Ishikawa (cell line): Measurements from ENCODE around the gene TTC13.

Experiments used
- REST ChIP-seq: IDR thresholded peaks from 2 replicates; pipeline ENCODE4 v1.6.1; 2012; ENCODE audit warnings: low read depth, mild to moderate bottlenecking
- TCF12 ChIP-seq: IDR thresholded peaks from 2 replicates; pipeline ENCODE4 v1.6.1; 2012; ENCODE audit warnings: low read depth
- TF ChIP-seq, protein P1 (sequence below): IDR thresholded peaks from 2 replicates; pipeline ENCODE4 v1.6.1; 2012

DNA sequence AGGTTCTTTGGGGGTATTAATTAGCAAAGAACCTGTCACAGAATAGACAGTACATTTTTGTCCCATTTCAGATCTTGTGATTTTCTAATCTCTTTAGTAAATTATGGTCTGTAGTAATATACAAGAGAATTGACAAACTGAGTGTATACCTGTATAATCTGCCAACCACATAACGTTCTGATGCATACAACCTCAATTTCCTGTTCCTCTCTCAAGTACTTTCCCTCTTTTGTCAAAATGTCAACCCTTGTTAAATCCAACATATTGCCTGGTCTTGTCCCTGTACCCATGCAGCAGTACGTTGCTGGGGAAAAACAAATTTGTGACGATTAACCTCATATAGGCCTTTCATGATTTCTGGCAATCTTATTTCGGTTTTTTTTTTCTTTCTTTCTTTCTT is 1.3 kb upstream of the TTC13 start:
- TF ChIP-seq TCF12 (no peak), REST (no peak)
- TF ChIP-seq, protein P1, sequence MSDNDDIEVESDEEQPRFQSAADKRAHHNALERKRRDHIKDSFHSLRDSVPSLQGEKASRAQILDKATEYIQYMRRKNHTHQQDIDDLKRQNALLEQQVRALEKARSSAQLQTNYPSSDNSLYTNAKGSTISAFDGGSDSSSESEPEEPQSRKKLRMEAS, result no peak
